Stimulated activated naive CD8-positive, alpha-beta T cell treated with anti-CD3 and anti-CD28 coated beads, Interleukin-15, Interleukin-2, amounts not matched to agents 100 U/mL and 50 U/mL, for 24 hours (primary cell): ENCODE measurements around the gene CTSF.
"Not testable (repeated sequence)": the region's sequence is repeated elsewhere in the genome, so short reads cannot be mapped to it uniquely, and the experiment has no call there.

ENCODE experiments used
- ATAC-seq: fragments of 150-1000 bp; cut with Tn5 transposase; one replicate; pipeline ENCODE4 v1.10.0; 2021
- DNase-seq: peaks from one replicate; pipeline ENCODE4 v3.0.0; 2021

Gene CTSF

DNA sequence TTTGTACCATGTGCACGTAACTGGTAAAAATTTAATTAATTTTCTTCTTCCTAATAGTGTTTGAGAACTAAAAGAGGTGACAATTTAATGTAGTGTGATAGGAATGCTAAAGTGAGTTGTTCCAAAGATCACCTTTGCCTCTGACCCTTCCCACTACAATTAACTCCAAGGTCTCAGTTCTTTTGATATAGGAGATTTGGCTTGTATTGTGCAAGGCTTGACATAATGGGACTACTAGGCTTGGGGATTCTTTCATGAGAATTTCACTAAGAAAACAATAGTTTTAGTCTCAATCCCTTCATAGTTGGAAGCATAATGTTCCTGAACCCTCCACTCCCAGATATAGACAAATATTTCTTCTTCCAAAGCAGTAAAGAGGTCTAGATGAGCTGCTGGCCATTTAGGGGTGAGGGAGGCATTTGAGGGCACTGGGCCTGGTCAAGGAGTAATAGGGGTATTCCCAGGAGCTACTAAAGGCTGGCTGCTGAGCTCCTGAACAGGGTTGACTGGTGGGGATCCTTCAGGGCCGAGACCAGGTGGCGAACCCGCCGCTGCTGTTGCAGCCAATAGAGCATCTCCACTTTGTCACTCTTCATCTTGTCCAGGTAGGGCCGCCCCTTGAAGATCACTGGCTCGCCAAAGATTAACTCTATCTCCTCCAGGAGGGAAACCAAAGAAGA lies 21.7 kb upstream of the CTSF start:
- ATAC-seq (no peak), DNase-seq (no peak)

DNA sequence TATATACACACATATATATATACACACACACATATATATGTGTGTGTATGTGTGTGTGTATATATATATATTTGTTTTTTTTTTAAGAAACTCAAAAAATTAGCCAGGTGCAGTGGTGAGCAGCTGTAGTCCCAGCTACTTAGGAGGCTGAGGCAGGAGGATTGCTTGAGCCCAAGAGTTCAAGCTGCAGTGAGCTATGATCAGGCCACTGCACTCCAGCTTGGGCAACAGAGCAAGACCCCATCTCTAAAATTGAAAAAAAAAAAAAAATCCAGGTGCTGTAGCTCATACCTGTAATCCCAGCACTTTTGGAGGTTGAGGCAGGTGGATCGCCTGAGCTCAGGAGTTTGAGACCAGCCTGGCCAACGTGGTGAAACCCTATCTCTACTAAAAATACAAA lies 20.9 kb upstream of the CTSF start:
- not testable (repeated sequence) for DNase-seq, ATAC-seq

DNA sequence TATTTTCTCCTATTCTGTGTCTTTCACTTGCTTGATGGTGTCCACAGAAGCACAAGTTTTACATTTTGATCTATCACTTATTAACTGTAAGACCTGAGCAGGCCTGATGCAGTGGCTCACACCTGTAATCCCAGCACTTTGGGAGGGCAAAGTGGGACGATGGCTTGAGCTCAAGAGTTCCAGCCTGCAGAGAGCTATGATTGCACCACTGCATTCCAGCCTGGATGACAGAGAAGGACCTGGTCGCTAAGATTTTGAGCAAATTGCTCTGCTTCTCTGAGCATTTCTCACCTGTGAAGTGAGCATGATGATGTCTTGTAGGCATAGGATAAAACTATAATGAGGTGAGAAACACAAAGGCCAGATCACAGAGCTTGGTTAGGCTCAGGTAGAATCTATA lies 17.7 kb upstream of the CTSF start:
- DNase-seq (no peak), ATAC-seq (no peak)

DNA sequence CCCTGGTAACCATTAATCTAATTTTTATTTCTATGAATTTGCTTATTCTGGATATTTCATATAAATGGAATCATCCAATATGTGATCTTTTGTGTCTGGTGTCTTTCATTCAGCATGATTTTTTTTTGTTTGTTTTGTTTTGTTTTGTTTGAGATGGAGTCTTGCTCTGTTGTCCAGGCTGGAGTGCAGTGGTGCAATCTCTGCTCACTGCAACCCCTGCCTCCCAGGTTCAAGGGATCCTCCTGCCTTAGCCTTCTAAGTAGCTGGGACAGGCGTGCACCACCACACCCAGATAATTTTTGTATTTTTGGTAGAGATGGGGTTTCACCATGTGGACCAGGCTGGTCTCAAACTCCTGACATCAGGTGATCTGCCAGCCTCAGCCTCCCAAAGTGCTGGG lies 17.0 kb upstream of the CTSF start:
- ATAC-seq, DNase-seq: not testable (repeated sequence)

DNA sequence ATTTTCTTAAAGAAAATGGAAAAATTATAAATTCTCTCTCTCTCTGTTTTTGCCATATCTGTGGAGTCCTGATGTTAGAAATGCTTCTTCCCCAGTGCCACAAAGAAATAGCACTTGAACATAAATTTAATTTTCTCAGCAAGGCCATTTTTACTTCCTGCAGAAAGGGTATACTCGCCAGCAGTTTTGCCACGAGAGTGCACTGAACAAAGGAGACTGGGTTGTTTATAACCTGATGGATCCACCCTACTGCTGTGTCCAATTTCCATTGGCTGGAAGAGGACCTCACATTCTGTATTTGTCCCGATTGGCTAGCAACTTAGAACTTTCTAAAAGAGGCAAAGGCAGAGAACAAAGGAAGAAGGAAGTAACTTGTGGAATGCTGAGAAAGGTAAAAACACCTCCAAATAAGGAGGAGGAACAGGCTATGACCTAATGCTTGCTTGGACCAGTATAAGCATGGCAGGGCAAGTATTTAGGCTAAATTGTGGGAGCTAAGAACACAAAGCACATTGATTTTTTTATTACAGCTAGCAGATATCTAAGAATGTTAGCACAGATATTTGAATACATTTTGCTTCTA lies 14.2 kb upstream of the CTSF start:
- not testable (repeated sequence) for ATAC-seq, DNase-seq

DNA sequence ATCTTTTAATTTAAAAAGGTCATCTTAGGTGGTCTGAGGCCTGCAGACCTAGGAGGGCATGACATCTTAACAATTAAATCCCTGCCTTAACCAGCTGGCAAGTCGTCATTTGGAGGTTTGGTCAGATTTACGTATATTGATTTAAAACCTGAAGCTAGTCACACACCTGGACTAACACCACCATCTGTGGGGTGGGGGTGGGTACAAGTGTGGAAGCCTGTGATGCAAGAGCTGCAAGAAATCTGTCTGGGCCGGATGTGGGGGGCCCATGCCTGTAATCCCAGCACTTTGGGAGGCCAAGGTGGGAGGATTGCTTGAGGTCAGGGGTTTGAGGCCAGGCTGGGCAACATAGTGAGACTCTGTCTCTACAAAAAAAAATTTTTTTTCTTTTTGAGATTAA lies 12.9 kb upstream of the CTSF start:
- ATAC-seq (no peak), DNase-seq (no peak)

DNA sequence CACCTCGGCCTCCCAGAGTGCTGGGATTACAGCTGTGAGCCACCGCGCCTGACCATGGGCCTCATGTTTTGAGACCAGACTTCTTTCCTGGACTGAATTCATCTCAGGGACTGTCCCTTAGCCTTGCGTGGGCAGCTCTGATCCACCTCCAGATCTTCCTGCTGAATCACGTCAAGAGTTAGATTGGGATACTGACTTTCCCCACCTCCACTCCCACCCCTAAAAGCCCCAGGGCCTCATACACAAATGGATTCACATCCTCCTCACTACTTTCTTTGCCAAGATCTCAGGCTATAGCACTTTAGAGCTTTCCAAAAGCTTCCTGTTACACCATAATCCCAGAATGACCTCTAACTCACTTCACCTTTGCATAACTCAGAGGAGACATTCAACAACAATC lies 12.4 kb upstream of the CTSF start:
- no peak for DNase-seq

DNA sequence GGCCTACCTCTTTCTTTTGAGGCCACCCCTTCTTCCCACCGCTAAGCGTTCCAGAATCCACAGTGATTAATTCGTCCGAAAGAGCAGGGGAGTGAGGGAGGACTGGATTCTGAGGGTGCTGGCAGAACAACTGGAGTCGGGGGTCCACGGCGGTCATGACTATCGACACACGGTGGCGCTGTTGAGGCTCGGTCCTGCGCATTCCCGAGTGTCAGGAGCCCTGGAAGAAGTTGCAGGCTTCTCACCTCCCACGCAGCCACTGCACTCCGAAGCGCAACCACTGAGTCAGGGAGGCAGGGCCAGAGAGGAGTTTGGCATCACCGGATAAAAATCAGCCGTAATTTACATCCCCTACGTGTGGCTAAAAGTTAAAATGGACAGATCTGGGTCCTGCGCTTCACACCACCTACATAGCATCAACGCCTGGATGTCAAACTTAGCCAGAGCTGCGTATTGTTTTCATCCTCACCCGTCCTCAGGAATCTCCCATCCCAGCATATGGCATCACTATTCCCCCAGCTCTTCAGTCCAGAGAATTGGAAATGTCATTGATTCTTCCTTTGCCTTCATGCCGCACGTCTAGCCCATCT lies 10.7 kb upstream of the CTSF start:
- peak; percentile 95 for ATAC-seq
- peak; percentile 91 for DNase-seq

More for the DNA sequence above, 12.4 kb upstream of the CTSF start:
- no peak for ATAC-seq

DNA sequence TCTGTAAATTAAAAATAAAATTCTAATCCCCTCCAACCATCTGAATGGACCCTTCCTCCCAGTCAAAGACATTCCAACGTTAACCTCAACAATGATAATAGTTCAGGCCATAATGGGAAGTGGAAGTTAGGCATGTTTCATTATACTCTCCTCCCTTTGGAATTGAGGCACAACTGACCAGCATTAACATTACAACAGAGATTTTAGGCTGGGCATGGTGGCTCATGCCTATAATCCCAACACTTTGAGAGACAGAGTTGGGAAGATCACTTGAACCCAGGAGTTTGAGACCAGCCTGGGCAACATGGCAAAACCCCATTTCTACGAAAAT lies 2.4 kb upstream of the CTSF start:
- ATAC-seq (no peak), DNase-seq (no peak)

DNA sequence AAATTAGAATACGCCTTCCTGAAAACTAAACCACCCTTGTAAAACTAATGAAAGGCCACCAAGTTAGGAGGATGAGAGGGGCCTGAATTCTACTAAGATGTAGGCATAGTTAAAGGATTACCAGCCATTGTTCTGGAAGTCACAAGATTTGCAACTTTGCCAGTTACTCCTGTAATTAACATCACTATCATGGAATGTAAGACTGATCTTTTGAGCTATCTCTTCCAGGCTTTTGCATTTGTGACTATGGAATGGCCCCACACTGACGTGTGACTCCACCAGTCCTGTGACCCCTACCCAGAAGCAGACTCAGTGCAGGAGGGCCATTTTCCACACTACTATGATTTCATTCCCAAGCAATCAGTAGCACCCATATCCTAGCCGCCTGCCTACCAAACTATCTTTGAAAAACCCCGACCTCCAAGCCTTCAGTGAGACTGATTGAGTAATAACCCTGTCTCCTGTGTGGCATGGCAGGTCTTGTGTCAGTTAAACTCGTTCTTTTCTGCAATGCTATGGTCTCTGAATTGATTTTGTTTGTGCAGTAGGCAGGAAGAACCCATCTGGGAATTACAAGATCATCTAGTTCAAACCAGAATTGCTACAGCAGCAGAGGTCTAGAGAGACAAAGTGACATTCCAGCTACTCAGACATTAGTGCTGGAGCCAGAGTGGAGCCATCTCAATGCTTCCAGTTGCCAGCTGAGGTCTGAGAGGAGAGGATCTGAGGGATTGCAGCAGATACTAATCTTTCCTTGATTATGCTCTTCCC lies 1.9 kb upstream of the CTSF start:
- no peak for DNase-seq

DNA sequence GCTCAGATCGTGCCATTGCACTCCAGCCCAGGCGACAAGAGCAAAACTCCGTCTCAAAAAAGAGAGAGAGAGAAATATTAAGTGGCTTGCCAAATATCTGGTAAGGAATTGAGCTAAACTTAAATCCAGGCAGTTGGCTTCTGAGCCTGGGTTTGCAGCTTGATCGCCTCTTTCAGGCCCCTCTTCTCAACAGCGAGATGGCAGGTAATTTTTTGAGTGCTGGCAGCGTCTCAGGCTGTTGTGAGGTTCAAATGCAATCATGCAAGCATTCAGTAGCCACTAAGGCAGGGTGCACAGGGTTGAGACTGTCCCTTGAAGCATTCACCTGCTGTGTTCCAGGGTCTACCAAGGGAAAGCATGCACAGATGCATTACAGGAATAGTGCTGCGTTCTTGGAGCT lies 670 bp upstream of the CTSF start:
- no peak for DNase-seq
- no peak for ATAC-seq

More for the DNA sequence above, 1.9 kb upstream of the CTSF start:
- no peak for ATAC-seq

DNA sequence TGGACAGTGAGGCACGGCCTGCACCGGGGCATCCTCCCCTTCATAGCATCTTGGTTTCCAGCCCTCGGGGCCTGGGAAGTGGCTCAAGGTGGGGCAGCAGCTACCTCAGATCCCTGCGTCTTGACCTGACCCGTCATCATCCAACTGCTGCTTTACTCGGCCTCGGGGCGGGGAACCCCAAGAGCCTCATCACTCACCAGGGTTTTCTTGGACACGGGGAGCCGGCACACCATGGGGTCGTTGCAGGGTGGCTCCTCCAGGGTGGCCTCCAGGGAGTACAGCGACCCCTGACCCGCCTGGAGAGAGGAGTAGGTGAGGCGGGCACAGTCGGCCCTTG lies 651 bp downstream of the CTSF start:
- ATAC-seq (no peak), DNase-seq (no peak)

DNA sequence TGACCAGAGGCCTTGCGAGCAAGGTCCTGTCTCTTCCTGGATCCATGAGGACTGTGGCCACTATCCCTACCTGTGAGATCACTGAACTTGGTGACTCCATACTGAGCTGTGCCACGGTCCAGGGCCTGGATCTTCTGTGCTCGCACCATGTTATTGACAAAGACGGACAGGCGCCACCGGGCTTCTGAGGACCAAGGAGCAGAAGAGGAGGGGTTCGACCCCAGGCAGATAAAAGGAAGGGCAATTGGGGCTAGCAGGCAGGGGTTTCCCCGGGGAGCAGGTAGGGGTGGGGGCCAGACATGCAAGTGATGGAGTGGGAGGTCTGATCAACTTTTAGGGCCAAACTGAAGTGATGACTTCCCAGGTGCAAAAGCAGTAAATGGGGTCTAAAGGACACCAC lies 2.2 kb downstream of the CTSF start:
- no peak for DNase-seq
- no peak for ATAC-seq

DNA sequence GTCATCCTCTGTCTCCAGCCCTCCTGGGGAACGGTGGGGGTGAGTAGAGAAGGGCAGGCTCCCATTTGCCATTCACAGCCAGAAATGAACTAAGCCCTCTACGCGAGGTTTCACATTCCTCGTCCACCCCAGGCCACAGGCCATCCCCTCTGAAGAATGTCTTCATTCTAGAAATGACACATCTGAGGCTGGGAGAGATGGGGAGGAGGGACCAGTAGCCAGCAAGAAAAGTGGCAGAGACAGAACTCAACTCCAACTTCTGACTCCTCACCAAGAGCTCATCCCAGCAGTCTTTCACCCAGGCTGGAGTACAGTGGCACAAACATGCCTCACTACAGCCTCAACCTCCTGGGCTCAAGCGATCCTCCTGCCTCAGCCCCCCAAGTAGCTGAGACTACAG lies 3.4 kb downstream of the CTSF start:
- ATAC-seq (no peak), DNase-seq (no peak)

DNA sequence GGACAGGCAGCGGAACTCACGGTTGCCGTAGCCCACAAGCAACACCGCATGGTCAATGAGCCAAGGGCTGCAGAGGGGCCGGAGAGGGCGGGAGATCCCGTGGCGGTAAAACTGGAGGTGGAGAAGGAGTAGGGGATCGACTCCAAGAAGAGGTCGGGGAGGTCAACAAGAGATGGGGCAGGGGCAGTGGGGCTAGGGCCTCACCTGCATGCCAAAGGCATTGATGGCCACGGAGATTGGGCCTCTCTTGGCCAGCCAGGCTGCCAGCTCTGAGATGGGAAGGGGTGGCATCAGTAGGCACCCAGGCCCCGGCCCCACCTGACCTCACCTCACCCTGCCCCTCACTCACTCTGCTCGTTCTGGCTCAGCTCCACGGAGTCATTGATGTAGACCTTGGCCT lies 3.9 kb downstream of the CTSF start:
- no peak for DNase-seq
- no peak for ATAC-seq

DNA sequence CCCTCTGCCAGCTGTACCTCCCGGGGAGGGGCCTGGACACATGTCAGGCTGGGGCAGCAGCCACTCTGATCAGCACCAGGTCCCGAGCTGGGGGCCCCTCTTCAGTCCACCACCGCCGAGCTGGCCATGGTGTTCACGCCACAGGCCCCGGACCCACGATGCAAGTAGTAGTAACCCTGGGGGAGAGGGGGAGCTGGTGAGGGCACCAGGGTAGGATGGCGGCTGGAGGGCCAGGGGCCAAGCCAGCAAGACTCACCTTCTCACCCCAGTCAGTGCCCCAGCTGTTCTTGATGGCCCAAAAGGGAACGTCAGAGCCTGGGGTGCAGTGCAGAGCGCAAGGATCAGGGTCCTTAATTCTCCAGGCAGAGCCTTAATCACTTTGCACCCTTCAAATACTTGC lies 4.6 kb downstream of the CTSF start:
- no peak for DNase-seq

DNA sequence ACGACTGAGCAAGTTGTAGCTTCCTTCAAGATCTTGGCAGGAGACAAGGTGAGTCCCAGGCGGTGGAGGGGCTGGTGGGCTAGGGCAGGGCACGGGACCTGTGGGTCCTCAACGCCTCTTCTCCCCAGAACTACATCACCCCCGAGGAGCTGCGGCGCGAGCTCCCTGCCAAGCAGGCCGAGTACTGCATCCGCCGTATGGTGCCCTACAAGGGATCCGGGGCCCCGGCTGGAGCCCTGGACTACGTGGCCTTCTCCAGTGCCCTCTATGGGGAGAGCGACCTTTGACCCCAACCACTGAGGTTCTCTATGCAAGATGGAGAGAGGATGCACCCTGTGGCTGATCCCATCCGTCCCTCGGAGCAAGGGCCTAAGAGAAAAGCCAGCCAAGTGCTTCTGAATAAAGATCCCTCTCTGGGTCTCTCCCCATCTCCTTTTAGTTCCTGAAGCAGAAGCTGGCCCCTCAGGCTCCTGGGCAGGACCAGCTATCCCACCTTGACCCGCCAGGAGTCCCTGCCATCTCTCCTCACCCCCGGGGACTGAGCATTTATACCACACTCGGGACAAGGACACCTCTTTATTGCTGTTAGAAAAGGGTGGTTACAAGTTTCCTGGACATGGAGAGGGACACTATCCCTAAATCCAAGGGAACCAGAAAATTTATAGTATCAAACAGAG lies 5.4 kb downstream of the CTSF start:
- DNase-seq (no peak), ATAC-seq (no peak)

More for the DNA sequence above, 4.6 kb downstream of the CTSF start:
- no peak for ATAC-seq

DNA sequence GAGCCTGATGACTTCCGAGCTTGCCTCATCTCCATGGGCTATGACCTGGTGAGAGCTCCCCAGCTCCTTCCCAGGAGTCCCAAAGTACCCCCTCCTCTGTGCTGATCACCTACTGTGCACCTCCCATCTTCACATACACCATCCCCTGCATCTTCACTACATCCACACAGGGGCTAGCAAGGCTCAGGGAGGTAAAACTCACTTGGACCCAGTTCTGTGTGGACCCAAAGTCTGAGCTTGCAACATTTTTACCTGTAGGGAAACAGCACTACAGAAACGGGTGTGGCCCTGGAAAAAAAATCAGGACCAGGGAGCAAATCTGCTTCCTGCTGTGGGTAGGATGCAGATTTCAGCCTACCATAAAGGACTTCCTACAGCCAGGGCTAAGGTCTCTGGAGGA lies 6.1 kb downstream of the CTSF start:
- ATAC-seq (no peak), DNase-seq (no peak)

DNA sequence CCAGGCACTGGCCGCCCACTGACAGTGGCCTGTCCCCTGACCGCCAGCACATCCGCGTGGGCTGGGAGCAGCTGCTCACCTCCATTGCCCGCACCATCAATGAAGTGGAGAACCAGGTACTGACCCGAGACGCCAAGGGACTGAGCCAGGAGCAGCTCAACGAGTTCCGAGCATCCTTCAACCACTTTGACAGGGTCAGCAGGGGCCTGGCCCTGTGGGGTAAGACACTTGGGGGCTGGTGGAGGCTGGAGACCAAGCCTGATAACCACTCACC lies 6.5 kb downstream of the CTSF start:
- ATAC-seq (no peak), DNase-seq (no peak)

DNA sequence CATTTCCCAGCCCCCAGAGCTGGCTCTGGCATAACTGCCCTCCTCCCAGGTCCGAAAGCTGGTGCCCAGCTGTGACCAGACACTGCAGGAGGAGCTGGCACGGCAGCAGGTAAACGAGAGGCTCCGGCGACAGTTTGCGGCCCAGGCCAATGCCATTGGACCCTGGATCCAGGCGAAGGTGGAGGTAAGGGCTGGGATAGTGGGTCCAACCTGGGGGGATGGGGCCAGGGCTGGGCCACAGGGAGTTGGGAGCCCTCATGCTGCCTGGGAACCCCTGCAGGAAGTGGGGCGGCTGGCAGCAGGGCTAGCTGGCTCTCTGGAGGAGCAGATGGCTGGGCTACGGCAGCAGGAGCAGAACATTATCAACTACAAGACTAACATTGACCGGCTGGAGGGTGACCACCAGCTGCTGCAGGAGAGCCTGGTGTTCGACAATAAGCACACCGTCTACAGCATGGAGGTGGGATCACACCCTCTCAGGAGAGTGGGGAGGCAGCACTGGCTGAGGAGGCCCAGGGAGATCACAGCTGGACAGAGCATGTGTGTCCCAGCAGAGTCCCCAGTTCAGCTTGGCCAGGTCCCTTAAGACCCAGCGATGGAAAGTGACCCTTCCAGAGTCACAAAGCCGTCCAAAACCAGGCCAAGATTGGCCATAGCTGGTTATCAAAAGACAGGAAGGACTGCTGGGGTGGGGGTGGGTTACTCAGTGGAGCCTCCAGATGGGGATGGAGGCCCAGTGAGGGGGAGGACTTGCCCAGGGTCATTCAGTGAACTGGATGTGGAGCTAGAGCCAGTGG lies 7.0 kb downstream of the CTSF start:
- ATAC-seq (no peak), DNase-seq (no peak)

DNA sequence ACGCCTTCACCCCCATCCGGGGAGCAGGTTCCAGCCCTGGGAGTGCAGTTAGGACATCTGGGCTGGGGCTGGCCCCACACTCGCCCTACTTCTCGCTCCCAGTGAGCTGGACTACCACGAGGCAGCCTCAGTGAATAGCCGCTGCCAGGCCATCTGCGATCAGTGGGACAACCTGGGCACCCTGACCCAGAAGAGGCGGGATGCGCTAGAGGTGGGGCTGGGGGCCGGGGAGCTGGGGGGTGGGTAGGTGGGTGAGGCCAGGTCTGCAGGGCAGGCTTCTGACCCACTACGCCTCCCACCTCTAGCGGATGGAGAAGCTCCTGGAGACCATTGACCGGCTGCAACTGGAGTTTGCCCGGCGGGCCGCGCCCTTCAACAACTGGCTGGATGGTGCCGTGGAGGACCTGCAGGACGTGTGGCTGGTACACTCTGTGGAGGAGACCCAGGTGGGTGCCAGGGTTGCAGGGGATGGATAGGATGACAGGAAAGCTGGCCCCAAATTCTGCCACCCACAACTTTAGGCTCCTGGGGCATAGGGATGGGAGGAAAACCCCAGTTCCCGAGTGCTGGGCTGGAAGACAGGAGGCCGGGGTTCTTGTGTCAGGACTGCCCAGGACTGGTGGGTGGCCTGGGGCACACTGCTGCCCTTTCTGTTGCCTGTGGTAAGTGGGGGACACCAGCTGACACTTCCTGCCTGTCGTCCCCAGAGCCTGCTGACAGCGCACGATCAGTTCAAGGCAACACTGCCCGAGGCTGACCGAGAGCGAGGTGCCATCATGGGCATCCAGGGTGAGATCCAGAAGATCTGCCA lies 8.3 kb downstream of the CTSF start:
- DNase-seq (no peak), ATAC-seq (no peak)
